ENCODE measurements around the gene NUDT17. TPM values are rescaled to one million over a fixed set of nuclear protein-coding genes. Genes with fewer than 3 reads are reported as not detected.
A peak's percentile ranks its signal among the peaks of the same experiment; 100 is the strongest.

The NUDT17 gene
- total and polyA plus RNA-seq, 2 of the 4 experiments (the other 2 are of a cell fraction): 2.3 to 2.8 TPM

- Histone ChIP-seq H3K56ac (ENCODE audit: extremely low read depth, insufficient read depth, low read length) (no peak overlapping the region; the same call in 1 of the 2 replicates), H3K36me3 (ENCODE audit: control insufficient read depth, insufficient read depth, low read length) (no peaks in the 10 kb centered on the region), H3K4ac (ENCODE audit: low read depth, low read length) (peak overlapping the region; percentile 96), H2BK15ac (ENCODE audit: low read depth, low read length) (peak overlapping the region; percentile 76; the same call in 1 of the 3 replicates), H3K4me1 (ENCODE audit: control insufficient read depth, insufficient read depth, low read length) (peaks cover 12% of the 10 kb centered on the region), H4K91ac (ENCODE audit: insufficient read depth, low read depth, low read length) (peak overlapping the region; percentile 92), H4K8ac (ENCODE audit: low read depth in 2 of 2, low read length in 2 of 2) (peak overlapping the region; percentile 85 to 92; a peak in 2 of 4 replicates), H2BK120ac (ENCODE audit: low read depth, low read length) (peak overlapping the region; percentile 95), H2AK9ac (replicated peaks; ENCODE audit: low read depth, low read length, poor library complexity) (peak overlapping the region; percentile 90), H3K9me3 (ENCODE audit: control insufficient read depth, insufficient read depth, low read length) (no peaks in the 10 kb centered on the region), H3K18ac (ENCODE audit: low read depth, low read length) (no peak overlapping the region), H2BK20ac (ENCODE audit: low read depth, low read length) (peak overlapping the region; percentile 89), H3K9me1 (ENCODE audit: insufficient read depth, low read length) (peaks cover 15% of the 10 kb centered on the region), H2BK5ac (ENCODE audit: low read depth, low read length, poor library complexity, severe bottlenecking) (peak overlapping the region; percentile 88), H3K27ac (ENCODE audit: insufficient read depth, low read length) (no peak overlapping the region), H4K20me1 (ENCODE audit: insufficient read depth, low read length) (no peaks in the 10 kb centered on the region), H3K27me3 (ENCODE audit: control insufficient read depth, insufficient read depth, low read length) (no peaks in the 10 kb centered on the region), H2AK5ac (ENCODE audit: low read depth, low read length) (peak overlapping the region; percentile 71), H3K23ac (ENCODE audit: low read depth, low read length) (no peak overlapping the region), H3K4me2 (ENCODE audit: low read depth, low read length) (no peak overlapping the region), H3K9ac (ENCODE audit: low read depth, low read length) (no peak overlapping the region), H3K14ac (replicated peaks; ENCODE audit: low read depth, low read length) (peak overlapping the region; percentile 93), H2AFZ (replicated peaks; ENCODE audit: low read length, poor library complexity) (peak overlapping the region; percentile 19), H3K79me1 (ENCODE audit: low read depth in 1 of 2, low read length in 2 of 2) (peaks cover 0 to 4% of the 10 kb centered on the region in 2 experiments; a peak in 1 of 4 replicates), H3K4me3 (ENCODE audit: insufficient read depth, low read depth, low read length) (no peak overlapping the region), H4K5ac (ENCODE audit: low read depth, low read length) (peak overlapping the region; percentile 31; the same call in 1 of the 2 replicates)
- DNase-seq: no peak
- dilution Hi-C loops (cut with HindIII; ENCODE audit: low sequenced_read_pairs, unreplicated experiment) (no loop called here), in situ Hi-C loops (cut with MboI; ENCODE audit: low sequenced_read_pairs) (no loop called here), intact Hi-C loops (cut with micrococcal nuclease) (loop anchor here (2.0 to 10.0 kb wide), 2 partner anchors 25 to 61 kb away; partner anchors contain the start of genes LIX1L and PEX11B)
- 92% methylated on average over 5 of the region's 7 CpGs; no CpG with 5 or more reads in 1 of the 2 experiments for WGBS, 2 experiments (ENCODE audit: extremely low coverage in 2 of 2, insufficient read length in 1 of 2)
- no peak for ATAC-seq (ENCODE audit: low read depth)
- POLR2A ChIA-PET (ENCODE audit: unreplicated experiment): interaction anchor here (0.5 kb wide), 1 partner anchor 88 kb away, joined by 3 read pairs; no protein-coding TSS in a partner anchor
- BruUV-seq (replicated peaks): no TSS peak
- CTCF ChIA-PET: interaction anchor here (1.2 to 2.5 kb wide), 6 partner anchors 15 to 124 kb away, joined by 3 to 24 read pairs (median 8); partner anchors contain the start of genes ITGA10 and NUDT17
- TF ChIP-seq CTCF (conservative IDR thresholded peaks at IDR 0.05; ENCODE audit: low read depth, low read length): no peak
- TF ChIP-seq POLR2A (IDR thresholded peaks at IDR 0.05; ENCODE audit: low read depth, low read length): no peak
- no peak for TF ChIP-seq BHLHE40 (IDR thresholded peaks at IDR 0.05; ENCODE audit: low read depth, low read length)
- no peak for TF ChIP-seq NFE2L2 (IDR thresholded peaks at IDR 0.05; ENCODE audit: low read depth, low read length)
- no peak for TF ChIP-seq SMC3 (IDR thresholded peaks at IDR 0.05; ENCODE audit: low read depth, low read length)
- no peak for TF ChIP-seq RCOR1 (IDR thresholded peaks at IDR 0.05; ENCODE audit: insufficient replicate concordance, low read length)
- no peak for TF ChIP-seq RAD21 (IDR thresholded peaks at IDR 0.05; ENCODE audit: low read length)
- no peak for TF ChIP-seq MXI1 (IDR thresholded peaks at IDR 0.05; ENCODE audit: borderline replicate concordance, low read depth, low read length)
- no peak for TF ChIP-seq RFX5 (IDR thresholded peaks at IDR 0.05; ENCODE audit: low read depth, low read length)
- TF ChIP-seq ELK1 (IDR thresholded peaks at IDR 0.05; ENCODE audit: borderline replicate concordance, low read depth, low read length): no peak
- TF ChIP-seq MAFK (IDR thresholded peaks at IDR 0.05; ENCODE audit: low read depth, low read length): no peak
- no peak for TF ChIP-seq MAZ (IDR thresholded peaks at IDR 0.05; ENCODE audit: borderline replicate concordance, low read depth, low read length)
- TF ChIP-seq FOS (IDR thresholded peaks at IDR 0.05; ENCODE audit: low read depth, low read length): no peak
- TF ChIP-seq CEBPB (IDR thresholded peaks at IDR 0.05; ENCODE audit: low read depth, low read length): no peak
- TF ChIP-seq CHD1 (IDR thresholded peaks at IDR 0.05; ENCODE audit: low read depth, low read length): no peak
Observed at GRCh38 chr1:145893306-145894055, 48.1 kb downstream of the NUDT17 start.
